CD4-positive, alpha-beta T cell treated with Interleukin-17A for 4 hours (primary cell): ENCODE results near the gene STARD8.
"Not testable (repeated sequence)": the region's sequence is repeated elsewhere in the genome, so short reads cannot be mapped to it uniquely, and the experiment has no call there.

Source experiments
- DNase-seq: peaks from one replicate; pipeline ENCODE4 v3.0.0-alpha.2; 2020; ENCODE audit warnings: mixed read lengths

STARD8 gene

GRCh38 chrX:68647156-68647957 is at the start of gene STARD8:
Gene STARD8, plus strand, starts transcription at chrX:68647666. Its CDS starts 217 bp downstream, at chrX:68647883.
- DNase-seq = no peak

- no peak for DNase-seq
Measured at GRCh38 chrX:68598841-68599240, 48.6 kb upstream of the STARD8 start.

- DNase-seq = no peak
Measured at GRCh38 chrX:68599256-68600152, 48.0 kb upstream of the STARD8 start.

GRCh38 chrX:68604216-68604615 is 43.2 kb upstream of the STARD8 start:
- DNase-seq = not testable (repeated sequence)

- DNase-seq = not testable (repeated sequence)
Measured at GRCh38 chrX:68614733-68615132, 32.7 kb upstream of the STARD8 start.

- no peak for DNase-seq
Measured at GRCh38 chrX:68627986-68628385, 19.5 kb upstream of the STARD8 start.

- DNase-seq = not testable (repeated sequence)
Measured at GRCh38 chrX:68629936-68630335, 17.5 kb upstream of the STARD8 start.

- DNase-seq = no peak
Measured at GRCh38 chrX:68631336-68631735, 16.1 kb upstream of the STARD8 start.

GRCh38 chrX:68632491-68632890 is 15.0 kb upstream of the STARD8 start:
- no peak for DNase-seq

- no peak for DNase-seq
Measured at GRCh38 chrX:68633981-68634380, 13.5 kb upstream of the STARD8 start.

- DNase-seq = no peak
Measured at GRCh38 chrX:68634649-68635227, 12.7 kb upstream of the STARD8 start.

GRCh38 chrX:68640661-68641060 is 6.8 kb upstream of the STARD8 start:
- DNase-seq = no peak

- no peak for DNase-seq
Measured at GRCh38 chrX:68644861-68645260, 2.6 kb upstream of the STARD8 start.

GRCh38 chrX:68646421-68646820 is 1.0 kb upstream of the STARD8 start:
- no peak for DNase-seq

GRCh38 chrX:68648960-68649359 is 1.5 kb downstream of the STARD8 start:
- no peak for DNase-seq

- no peak for DNase-seq
Measured at GRCh38 chrX:68650491-68650890, 3.0 kb downstream of the STARD8 start.

GRCh38 chrX:68651110-68651509 is 3.6 kb downstream of the STARD8 start:
- no peak for DNase-seq

- no peak for DNase-seq
Measured at GRCh38 chrX:68652326-68653170, 5.1 kb downstream of the STARD8 start.

GRCh38 chrX:68654693-68655092 is 7.2 kb downstream of the STARD8 start:
- no peak for DNase-seq

GRCh38 chrX:68656473-68656872 is 9.0 kb downstream of the STARD8 start:
- DNase-seq = not testable (repeated sequence)

GRCh38 chrX:68658530-68658929 is 11.1 kb downstream of the STARD8 start:
- no peak for DNase-seq

GRCh38 chrX:68659385-68659784 is 11.9 kb downstream of the STARD8 start:
- no peak for DNase-seq
